ENCODE measurements around the gene ATP10A.

DNA sequence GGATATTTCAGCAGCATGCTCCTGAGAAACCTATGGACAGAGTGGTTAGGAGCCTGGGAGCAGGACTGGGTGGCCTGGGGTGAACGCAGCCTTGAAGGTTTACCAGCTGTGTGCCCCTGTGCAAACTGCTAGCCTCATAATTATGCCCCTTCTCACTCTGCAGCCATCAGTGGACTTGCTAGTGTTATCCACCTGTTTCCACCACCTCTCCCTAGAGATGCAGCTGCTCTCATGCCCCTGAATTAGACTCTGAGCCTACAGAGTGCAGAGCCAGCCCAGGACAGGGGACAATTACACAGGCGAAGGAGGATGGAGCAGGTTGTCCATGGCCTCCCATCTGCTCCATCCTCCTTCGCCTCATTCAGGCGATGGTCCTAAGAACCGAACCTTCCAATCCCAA is 175.9 kb downstream of the ATP10A start:
- TF ChIP-seq CTCF (IDR thresholded peaks at IDR 0.05) = no peak
- TF ChIP-seq POLR2A (IDR thresholded peaks at IDR 0.05) = no peak
